ENCODE data around the gene DSTN.

DNA sequence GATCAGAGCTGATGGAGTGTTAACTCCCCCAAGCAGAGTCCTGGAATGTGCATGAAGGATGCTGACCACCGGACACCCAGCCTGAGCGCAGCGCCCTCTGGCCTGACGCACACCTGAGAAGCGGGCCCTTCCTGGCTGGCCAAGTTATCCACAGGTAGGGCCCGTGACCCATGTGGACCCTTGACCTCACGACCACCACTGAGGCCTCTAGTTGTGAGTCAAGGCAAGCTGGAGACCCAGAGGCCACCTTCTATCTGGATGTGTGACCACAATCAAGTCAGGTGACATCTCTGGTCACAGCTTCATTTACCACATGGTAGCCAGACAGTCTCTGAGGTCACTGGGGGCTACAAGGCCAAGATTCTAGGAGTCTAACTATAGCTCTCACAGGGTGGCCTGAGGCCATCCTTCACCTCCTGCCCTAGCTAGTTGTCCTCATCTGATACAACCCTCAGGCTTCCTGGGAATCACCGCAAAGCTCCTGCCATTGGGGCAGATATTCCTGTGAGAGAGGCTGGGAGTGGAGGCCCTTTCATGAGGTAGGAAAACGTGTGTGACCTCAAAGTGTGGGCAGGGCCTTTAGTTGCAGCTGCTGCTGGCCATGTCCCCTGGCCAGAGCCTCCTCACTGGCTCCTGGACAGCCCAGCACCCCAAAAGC, 53.1 kb downstream of the DSTN start:
- TF ChIP-seq ARNTL (CRISPR knock-in tag; IDR thresholded peaks at IDR 0.05; ENCODE audit: borderline replicate concordance, low read depth), result no peak
- no peak for TF ChIP-seq RARB (CRISPR knock-in tag; IDR thresholded peaks at IDR 0.05)
